Breast epithelium (tissue), 4 donors: Measurements from ENCODE around the gene MPPED1. TPM values are rescaled to one million over a fixed set of nuclear protein-coding genes. Genes with fewer than 3 reads are reported as not detected.

ENCODE experiments used
- DNase-seq, 2 donors: peaks; one replicate each; pipeline ENCODE4 v3.0.0-alpha.2; 2019; ENCODE audit warnings: low spot score in 2 of 2
- H3K27ac ChIP-seq, 2 donors: fragments of 200-600 bp; sonication (generic) in 1 of 2; one replicate each; pipeline ENCODE4 v1.5.1; 2016 to 2019; ENCODE audit warnings: mild to moderate bottlenecking in 1 of 2
- H3K27me3 ChIP-seq, 2 donors: fragments of 200-600 bp; sonication (generic) in 1 of 2; one replicate each; pipeline versions ENCODE4 v1.5.1 to v1.6.0; 2017 to 2019; ENCODE audit warnings: control low read depth in 1 of 2, mild to moderate bottlenecking in 1 of 2
- H3K36me3 ChIP-seq: fragments of 200-600 bp; one replicate; pipeline ENCODE4 v1.5.1; 2019
- H3K4me1 ChIP-seq, 2 donors: fragments of 200-600 bp; sonication (generic); one replicate each; pipeline ENCODE4 v1.5.1; 2016 to 2019; ENCODE audit warnings: control low read depth in 1 of 2
- H3K4me3 ChIP-seq, 3 donors: fragments of 200-600 bp; sonication (generic); 1 replicate in 2 of 3; 2 replicates in 1 of 3; pipeline ENCODE4 v1.5.1; 2016 to 2019; ENCODE audit warnings: mild to moderate bottlenecking in 3 of 3, moderate library complexity in 2 of 3
- H3K9me3 ChIP-seq, 2 donors: fragments of 200-600 bp; sonication (generic) in 1 of 2; one replicate each; pipeline ENCODE4 v1.5.1; 2016 to 2019; ENCODE audit warnings: control low read depth in 1 of 2
- CTCF ChIP-seq, 3 donors: fragments of 450-650 bp; IDR thresholded peaks; one replicate each; pipeline ENCODE4 v1.5.1; 2016 to 2017; ENCODE audit warnings: antibody characterized with exemption in 3 of 3, mild to moderate bottlenecking in 3 of 3, moderate library complexity in 3 of 3
- POLR2A ChIP-seq: fragments of 450-650 bp; IDR thresholded peaks from one replicate; pipeline ENCODE4 v1.6.1; 2016; ENCODE audit warnings: antibody characterized with exemption, mild to moderate bottlenecking, moderate library complexity
- POLR2AphosphoS5 ChIP-seq, 3 donors: sonication (generic); formaldehyde crosslinking; IDR thresholded peaks; one replicate each; pipeline ENCODE4 v1.6.1; 2017; ENCODE audit warnings: antibody characterized with exemption in 3 of 3
- intact Hi-C: fragments of 100-400 bp; cut with DNase I; formaldehyde crosslinking; loops from one replicate; pipeline ENCODE4 v1.15.1; 2023; ENCODE audit warnings: low total_unique reads
- total RNA-seq, 3 donors: library from RNA; depleted of rRNA; stranded (reverse); fragments of >200 nt; gene quantifications; one replicate each; pipeline ENCODE4 v1.1.0, GENCODE V29; 2016

Gene MPPED1
- total RNA-seq, 3 donors from 2014 or later, result 0.29 TPM; not detected in 2

GRCh38 chr22:43505896-43506295 lies 94.1 kb downstream of the MPPED1 start:
- peak in 1 of 2 donors; percentile 61 for DNase-seq
- H3K4me3 ChIP-seq, result no peak overlapping the region
- no peaks in the 10 kb centered on the region for H3K9me3 ChIP-seq
- no peaks in the 10 kb centered on the region for H3K4me1 ChIP-seq
- peak overlapping the region; percentile 38 to 50 for H3K27ac ChIP-seq
- no peak for TF ChIP-seq POLR2AphosphoS5 (IDR thresholded peaks at IDR 0.05)
- no peak for TF ChIP-seq CTCF (IDR thresholded peaks at IDR 0.05)
- no peak for TF ChIP-seq POLR2A
- no peaks in the 10 kb centered on the region for H3K27me3 ChIP-seq
- intact Hi-C loops, result no loop called here
- no peaks in the 10 kb centered on the region for H3K36me3 ChIP-seq

GRCh38 chr22:43506487-43506886 lies 94.7 kb downstream of the MPPED1 start:
- H3K9me3 ChIP-seq, result no peaks in the 10 kb centered on the region
- TF ChIP-seq POLR2AphosphoS5 (IDR thresholded peaks at IDR 0.05) (no peak), CTCF (IDR thresholded peaks at IDR 0.05) (no peak), POLR2A (no peak)
- intact Hi-C loops, result no loop called here
- peak overlapping the region in 1 of 2 donors; percentile 38 for H3K27ac ChIP-seq
- H3K27me3 ChIP-seq, result no peaks in the 10 kb centered on the region
- H3K36me3 ChIP-seq, result no peaks in the 10 kb centered on the region
- no peaks in the 10 kb centered on the region for H3K4me1 ChIP-seq
- H3K4me3 ChIP-seq, result no peak overlapping the region
- no peak for DNase-seq

GRCh38 chr22:43507235-43507634 lies 95.4 kb downstream of the MPPED1 start:
- H3K4me1 ChIP-seq, result no peaks in the 10 kb centered on the region
- no peaks in the 10 kb centered on the region for H3K9me3 ChIP-seq
- DNase-seq, result peak in 1 of 2 donors; percentile 41
- no peaks in the 10 kb centered on the region for H3K36me3 ChIP-seq
- no peak overlapping the region for H3K27ac ChIP-seq
- no peak for TF ChIP-seq CTCF (IDR thresholded peaks at IDR 0.05)
- H3K27me3 ChIP-seq, result no peaks in the 10 kb centered on the region
- intact Hi-C loops, result no loop called here
- H3K4me3 ChIP-seq, result no peak overlapping the region

GRCh38 chr22:43508489-43508888 lies 96.7 kb downstream of the MPPED1 start:
- intact Hi-C loops, result no loop called here
- no peaks in the 10 kb centered on the region for H3K4me1 ChIP-seq
- H3K27ac ChIP-seq, result no peak overlapping the region
- no peak for DNase-seq
- no peaks in the 10 kb centered on the region for H3K9me3 ChIP-seq
- H3K27me3 ChIP-seq, result no peaks in the 10 kb centered on the region
- no peaks in the 10 kb centered on the region for H3K36me3 ChIP-seq
- no peak overlapping the region for H3K4me3 ChIP-seq
- TF ChIP-seq POLR2A (no peak), CTCF (IDR thresholded peaks at IDR 0.05) (no peak), POLR2AphosphoS5 (IDR thresholded peaks at IDR 0.05) (no peak)

- intact Hi-C loops, result no loop called here
- H3K27ac ChIP-seq, result no peak overlapping the region
- H3K4me3 ChIP-seq, result no peak overlapping the region
- H3K9me3 ChIP-seq, result no peaks in the 10 kb centered on the region
- no peaks in the 10 kb centered on the region for H3K27me3 ChIP-seq
- TF ChIP-seq CTCF (IDR thresholded peaks at IDR 0.05) (no peak), POLR2AphosphoS5 (IDR thresholded peaks at IDR 0.05) (no peak), POLR2A (no peak)
- DNase-seq, result no peak
- no peaks in the 10 kb centered on the region for H3K4me1 ChIP-seq
- no peaks in the 10 kb centered on the region for H3K36me3 ChIP-seq
Observed at GRCh38 chr22:43509337-43509736, 97.5 kb downstream of the MPPED1 start.
